SU-DHL-6 (cell line): ENCODE measurements around the gene PALLD.

Experiments
- H2AFZ ChIP-seq: fragments of 200-600 bp; sonication (generic); 2 replicates; pipeline ENCODE4 v1.6.1; 2014; ENCODE audit warnings: low read depth, mild to moderate bottlenecking, moderate library complexity, mixed read lengths, antibody characterized with exemption, low read length; ENCODE audit not compliant: severe bottlenecking
- H3F3A ChIP-seq: fragments of 200-600 bp; shearing (Covaris generic); 2 replicates; pipeline ENCODE4 v1.6.0; 2016; ENCODE audit warnings: antibody characterized with exemption, mild to moderate bottlenecking; ENCODE audit not compliant: insufficient read depth
- H3K27ac ChIP-seq: fragments of 200-600 bp; sonication (generic); 2 replicates; pipeline ENCODE4 v1.5.1; 2016; ENCODE audit warnings: low read depth, mild to moderate bottlenecking, low read length, moderate library complexity, mixed read lengths
- H3K27me3 ChIP-seq: fragments of 200-600 bp; sonication (generic), shearing (Covaris generic); 2 replicates; pipeline ENCODE4 v1.6.0; 2014; ENCODE audit warnings: mild to moderate bottlenecking, low read length
- H3K36me3 ChIP-seq: fragments of 200-600 bp; sonication (generic); 2 replicates; pipeline ENCODE4 v1.6.1; 2014; ENCODE audit warnings: mild to moderate bottlenecking, low read length, mixed read lengths
- H3K4me2 ChIP-seq: fragments of 300-600, 200-600 bp; shearing (Covaris generic), sonication (generic); 2 replicates; pipeline ENCODE4 v1.6.0; 2014; ENCODE audit warnings: low read length, low read depth, mild to moderate bottlenecking; ENCODE audit not compliant: poor library complexity, severe bottlenecking
- H3K4me3 ChIP-seq: fragments of 200-600 bp; sonication (generic); 2 replicates; pipeline ENCODE4 v1.5.1; 2014; ENCODE audit warnings: antibody characterized with exemption, low read length, mild to moderate bottlenecking, mixed read lengths; ENCODE audit not compliant: insufficient read depth, poor library complexity, severe bottlenecking
- H3K79me2 ChIP-seq: fragments of 200-600 bp; sonication (generic); 2 replicates; pipeline ENCODE4 v1.6.1; 2014; ENCODE audit warnings: mild to moderate bottlenecking, low read length, moderate library complexity; ENCODE audit not compliant: insufficient read depth
- H3K9ac ChIP-seq: fragments of 200-600 bp; sonication (generic); 2 replicates; pipeline ENCODE4 v1.7.0; 2014; ENCODE audit warnings: mild to moderate bottlenecking, low read length
- H3K9me2 ChIP-seq: fragments of 200-600 bp; sonication (generic); replicated peaks from 2 replicates; pipeline ENCODE4 v1.6.1; 2014; ENCODE audit warnings: low read length; ENCODE audit not compliant: insufficient read depth
- H3K9me3 ChIP-seq: fragments of 200-600 bp; sonication (generic); 2 replicates; pipeline ENCODE4 v1.6.1; 2014; ENCODE audit warnings: low read length, mixed read lengths; ENCODE audit not compliant: insufficient read depth
- H4K20me1 ChIP-seq: fragments of 200-600 bp; sonication (generic); 2 replicates; pipeline ENCODE4 v1.6.1; 2014; ENCODE audit warnings: low read depth, mild to moderate bottlenecking, antibody characterized with exemption, low read length, moderate library complexity, mixed read lengths
- CTCF ChIP-seq: fragments of 200-600 bp; sonication (generic); IDR thresholded peaks from one replicate; pipeline ENCODE4 v1.5.1; 2017; ENCODE audit warnings: antibody characterized with exemption, mild to moderate bottlenecking, low read length, moderate library complexity; ENCODE audit not compliant: insufficient read depth, poor library complexity, severe bottlenecking
- EZH2phosphoT487 ChIP-seq: fragments of 200-600 bp; sonication (generic), shearing (Covaris generic); conservative IDR thresholded peaks from 2 replicates; pipeline ENCODE4 v1.6.1; 2018; ENCODE audit warnings: mild to moderate bottlenecking, antibody characterized with exemption, low read length, moderate library complexity, mixed read lengths

Gene PALLD

GRCh38 chr4:168833881-168834280 is 337.0 kb downstream of the PALLD start:
- TF ChIP-seq CTCF: no peak
- no peak for TF ChIP-seq EZH2phosphoT487
- H3K4me3 ChIP-seq: no peak overlapping the region
- no peak overlapping the region for H3K27ac ChIP-seq
- no peaks in the 10 kb centered on the region for H3K9me2 ChIP-seq
- no peaks in the 10 kb centered on the region for H3F3A ChIP-seq
- no peaks in the 10 kb centered on the region for H4K20me1 ChIP-seq
- H3K27me3 ChIP-seq: no peaks in the 10 kb centered on the region; the same call in 1 of the 2 replicates
- H3K4me2 ChIP-seq: no peak overlapping the region
- H3K79me2 ChIP-seq: no peaks in the 10 kb centered on the region
- H2AFZ ChIP-seq: no peak overlapping the region
- H3K9me3 ChIP-seq: no peaks in the 10 kb centered on the region
- H3K9ac ChIP-seq: no peak overlapping the region
- H3K36me3 ChIP-seq: no peaks in the 10 kb centered on the region

GRCh38 chr4:168835880-168836454 is 339.1 kb downstream of the PALLD start:
- Histone ChIP-seq H3K79me2 (no peaks in the 10 kb centered on the region), H3K4me2 (no peak overlapping the region), H3K9me2 (no peaks in the 10 kb centered on the region), H3K36me3 (no peaks in the 10 kb centered on the region), H4K20me1 (no peaks in the 10 kb centered on the region), H3K9ac (no peak overlapping the region), H2AFZ (no peak overlapping the region), H3F3A (no peaks in the 10 kb centered on the region), H3K27ac (no peak overlapping the region), H3K27me3 (no peaks in the 10 kb centered on the region; the same call in 1 of the 2 replicates), H3K9me3 (no peaks in the 10 kb centered on the region), H3K4me3 (no peak overlapping the region)
- no peak for TF ChIP-seq EZH2phosphoT487
- no peak for TF ChIP-seq CTCF

- Histone ChIP-seq H4K20me1 (no peaks in the 10 kb centered on the region), H3K79me2 (no peaks in the 10 kb centered on the region), H3F3A (no peaks in the 10 kb centered on the region), H3K27me3 (no peaks in the 10 kb centered on the region; the same call in 1 of the 2 replicates), H3K4me2 (no peak overlapping the region), H3K4me3 (no peak overlapping the region), H2AFZ (no peak overlapping the region), H3K27ac (no peak overlapping the region), H3K9me3 (no peaks in the 10 kb centered on the region), H3K9ac (no peak overlapping the region), H3K9me2 (no peaks in the 10 kb centered on the region), H3K36me3 (no peaks in the 10 kb centered on the region)
- TF ChIP-seq CTCF: no peak
- TF ChIP-seq EZH2phosphoT487: no peak
These were observed 339.6 kb downstream of the PALLD start for GRCh38 chr4:168836490-168836889.
